H9 (cell line): ENCODE data around the gene TMC1. TPM values are rescaled to one million over a fixed set of nuclear protein-coding genes. Genes with fewer than 3 reads are reported as not detected.

ENCODE experiments used
- DNase-seq: peaks from one replicate; pipeline ENCODE4 v3.0.0-alpha.2; 2017
- H2AFZ ChIP-seq: one replicate; pipeline ENCODE4 v1.6.1; 2013; ENCODE audit warnings: mild to moderate bottlenecking, low read length, control low read depth, moderate library complexity
- H2AK5ac ChIP-seq: 2 replicates; pipeline ENCODE4 v1.6.1; 2013; ENCODE audit warnings: low read length, control low read depth, mixed read lengths; ENCODE audit not compliant: insufficient read length
- H2BK120ac ChIP-seq: one replicate; pipeline ENCODE4 v1.6.1; 2013; ENCODE audit warnings: low read depth, mild to moderate bottlenecking, low read length, control low read depth, inconsistent platforms; ENCODE audit not compliant: poor library complexity, severe bottlenecking
- H2BK12ac ChIP-seq: 2 replicates; pipeline ENCODE4 v1.6.1; 2013; ENCODE audit warnings: low read length, control low read depth, mixed read lengths, low read depth; ENCODE audit not compliant: insufficient read length
- H2BK15ac ChIP-seq: 2 replicates; pipeline ENCODE4 v1.6.1; 2013; ENCODE audit warnings: low read depth, low read length, control low read depth
- H2BK20ac ChIP-seq: one replicate; pipeline ENCODE4 v1.6.1; 2013; ENCODE audit warnings: low read depth, mild to moderate bottlenecking, low read length, control low read depth, inconsistent platforms; ENCODE audit not compliant: poor library complexity, severe bottlenecking
- H2BK5ac ChIP-seq: 2 replicates; pipeline ENCODE4 v1.6.1; 2013; ENCODE audit warnings: low read length, control low read depth, mixed read lengths; ENCODE audit not compliant: insufficient read length
- H3K14ac ChIP-seq: 2 replicates; pipeline ENCODE4 v1.6.1; 2013; ENCODE audit warnings: low read length, control low read depth; ENCODE audit not compliant: insufficient read depth
- H3K18ac ChIP-seq: 2 replicates; pipeline ENCODE4 v1.6.1; 2013; ENCODE audit warnings: low read depth, mild to moderate bottlenecking, mixed read lengths, low read length, control low read depth; ENCODE audit not compliant: insufficient read length
- H3K23ac ChIP-seq: 2 replicates; pipeline ENCODE4 v1.6.1; 2013; ENCODE audit warnings: low read length, control low read depth, mixed read lengths, low read depth; ENCODE audit not compliant: insufficient read length
- H3K23me2 ChIP-seq: 2 replicates; pipeline ENCODE4 v1.6.1; 2013; ENCODE audit warnings: low read depth, mild to moderate bottlenecking, mixed read lengths, low read length, control low read depth; ENCODE audit not compliant: insufficient read length, poor library complexity, severe bottlenecking
- H3K27ac ChIP-seq: 2 replicates; pipeline ENCODE4 v1.5.1; 2013; ENCODE audit warnings: low read length, control low read depth, mixed read lengths, low read depth; ENCODE audit not compliant: insufficient read length
- H3K27me3 ChIP-seq: 2 replicates; pipeline ENCODE4 v1.6.1; 2013; ENCODE audit warnings: low read length, control low read depth, inconsistent platforms; ENCODE audit not compliant: insufficient read depth
- H3K4ac ChIP-seq: 2 replicates; pipeline ENCODE4 v1.6.1; 2013; ENCODE audit warnings: low read depth, mild to moderate bottlenecking, control low read depth, inconsistent platforms, low read length, moderate library complexity
- H3K4me1 ChIP-seq: 2 replicates; pipeline ENCODE4 v1.6.1; 2013; ENCODE audit warnings: low read length, control low read depth, inconsistent platforms; ENCODE audit not compliant: insufficient read depth
- H3K4me2 ChIP-seq: 2 replicates; pipeline ENCODE4 v1.6.1; 2013; ENCODE audit warnings: low read length, control low read depth, mixed read lengths; ENCODE audit not compliant: insufficient read length, insufficient read depth
- H3K56ac ChIP-seq: 2 replicates; pipeline ENCODE4 v1.6.1; 2013; ENCODE audit warnings: low read depth, mild to moderate bottlenecking, mixed read lengths, low read length, control low read depth; ENCODE audit not compliant: insufficient read length
- H3K79me1 ChIP-seq: 2 replicates; pipeline ENCODE4 v1.6.1; 2013; ENCODE audit warnings: low read depth, mild to moderate bottlenecking, moderate library complexity, low read length, control low read depth, inconsistent platforms; ENCODE audit not compliant: insufficient read depth, poor library complexity, severe bottlenecking
- H3K79me2 ChIP-seq: 2 replicates; pipeline ENCODE4 v1.6.1; 2013; ENCODE audit warnings: low read length, control low read depth, inconsistent platforms; ENCODE audit not compliant: insufficient read depth
- H3K9ac ChIP-seq: 2 replicates; pipeline ENCODE4 v1.6.1; 2013; ENCODE audit warnings: low read length, control low read depth, mixed read lengths; ENCODE audit not compliant: insufficient read length; ENCODE audit errors: extremely low read depth
- H3K9me3 ChIP-seq: one replicate; pipeline ENCODE4 v1.6.1; 2013; ENCODE audit warnings: low read depth, low read length, inconsistent platforms; ENCODE audit not compliant: control insufficient read depth
- H3T11ph ChIP-seq: one replicate; pipeline ENCODE4 v1.6.1; 2013; ENCODE audit warnings: mild to moderate bottlenecking, low read length, control low read depth, inconsistent platforms
- H4K20me1 ChIP-seq: one replicate; pipeline ENCODE4 v1.6.1; 2013; ENCODE audit not compliant: control insufficient read depth, insufficient read length, insufficient read depth
- H4K5ac ChIP-seq: 2 replicates; pipeline ENCODE4 v1.6.1; 2013; ENCODE audit warnings: low read depth, mild to moderate bottlenecking, mixed read lengths, low read length, control low read depth; ENCODE audit not compliant: insufficient read length
- H4K8ac ChIP-seq: replicated peaks from 2 replicates; pipeline ENCODE4 v1.6.1; 2013; ENCODE audit warnings: low read length, control low read depth, mixed read lengths, low read depth; ENCODE audit not compliant: insufficient read length
- H4K91ac ChIP-seq: 2 replicates; pipeline ENCODE4 v1.6.1; 2013; ENCODE audit warnings: low read depth, mild to moderate bottlenecking, moderate library complexity, mixed read lengths, low read length, control low read depth; ENCODE audit not compliant: insufficient read length
- H3K27ac Mint-ChIP-seq, 3 experiments: 2 replicates in 2 of 3; 3 replicates in 1 of 3; pipeline ENCODE4 v1.8.0; 2020 to 2021; ENCODE audit warnings: mixed read lengths in 3 of 3, mild to moderate bottlenecking in 1 of 3, moderate library complexity in 1 of 3
- H3K27me3 Mint-ChIP-seq: 2 replicates; pipeline ENCODE4 v1.8.0; 2021; ENCODE audit warnings: low read depth, mild to moderate bottlenecking, moderate library complexity, mixed read lengths
- H3K36me3 Mint-ChIP-seq, 3 experiments: 2 replicates in 2 of 3; 3 replicates in 1 of 3; pipeline ENCODE4 v1.8.0; 2020 to 2021; ENCODE audit warnings: low read depth in 3 of 3, mixed read lengths in 3 of 3; ENCODE audit not compliant: insufficient read depth in 1 of 3
- H3K4me1 Mint-ChIP-seq, 2 experiments: 2 replicates each; pipeline ENCODE4 v1.8.0; 2020; ENCODE audit warnings: mixed read lengths in 2 of 2
- H3K4me3 Mint-ChIP-seq, 2 experiments: 2 replicates in 1 of 2; 3 replicates in 1 of 2; pipeline ENCODE4 v1.8.0; 2020 to 2021; ENCODE audit warnings: mild to moderate bottlenecking in 2 of 2, mixed read lengths in 2 of 2, moderate library complexity in 1 of 2
- H3K9me3 Mint-ChIP-seq, 2 experiments: 2 replicates in 1 of 2; 3 replicates in 1 of 2; pipeline ENCODE4 v1.8.0; 2020; ENCODE audit warnings: mild to moderate bottlenecking in 2 of 2, mixed read lengths in 2 of 2, moderate library complexity in 1 of 2
- WGBS: extraction: QIAGEN DNeasy Blood & Tissue Kit; methylation state at CpG from one replicate; pipeline ENCODE4 v1.1.7; 2013; ENCODE audit warnings: missing lambda C conversion rate, low lambda C conversion rate, mixed read lengths; ENCODE audit not compliant: insufficient read length; ENCODE audit errors: extremely low coverage; 5-methylcytosine and 5-hydroxymethylcytosine counted together
- total RNA-seq: library from RNA; stranded (reverse); gene quantifications from 2 replicates; pipeline ENCODE4 v1.2.1, GENCODE V29; 2021
- TF ChIP-seq, protein P1 (sequence below): fragments of 200-600 bp; sonication (generic); conservative IDR thresholded peaks from 3 replicates; pipeline ENCODE4 v1.8.0; 2021; ENCODE audit warnings: antibody characterized with exemption, mild to moderate bottlenecking

TMC1 gene
- total RNA-seq, 1 experiment from 2014 or later: 2.4 TPM

DNA sequence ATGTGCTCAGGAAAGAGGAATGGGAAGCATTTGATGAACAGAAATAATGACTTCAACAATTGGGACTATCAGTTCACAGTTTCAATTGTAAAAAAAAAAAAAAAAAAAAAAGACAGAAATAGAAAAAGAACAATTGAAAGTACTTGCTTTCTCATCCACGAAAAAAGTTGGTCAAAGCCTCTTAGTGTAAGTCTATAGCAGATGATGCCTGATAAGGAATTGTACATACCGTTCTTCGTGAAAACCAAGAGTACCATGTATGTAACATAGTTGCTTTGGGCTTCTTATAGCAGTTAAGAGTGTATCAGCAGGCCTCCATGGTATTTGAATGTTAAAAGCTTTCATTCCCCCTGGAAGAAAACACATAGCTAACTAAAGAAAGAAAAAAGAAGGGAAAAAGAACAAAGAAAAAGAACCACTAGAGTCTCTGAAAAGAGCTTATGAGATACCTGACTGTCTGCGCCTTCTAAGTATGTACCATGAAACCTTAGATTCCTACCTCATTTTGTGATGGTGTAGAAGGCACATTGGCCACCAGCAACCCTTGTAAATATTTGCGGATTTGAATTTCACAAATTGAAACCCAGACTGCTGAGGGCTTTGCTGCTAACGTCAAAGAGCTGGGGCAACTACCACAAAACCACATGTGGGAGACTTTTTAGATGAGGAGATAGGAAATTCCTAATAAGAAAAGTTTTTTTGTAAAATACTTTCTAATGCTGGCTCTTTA lies 75.2 kb downstream of the TMC1 start:
- H3K23me2 ChIP-seq: no peaks in the 10 kb centered on the region
- no peak overlapping the region for H4K91ac ChIP-seq
- Mint-ChIP-seq H3K27me3 (no peaks in the 10 kb centered on the region), H3K9me3 (no peaks in the 10 kb centered on the region), H3K4me1 (peaks cover 16 to 26% of the 10 kb centered on the region in 2 experiments), H3K36me3 (0 out of 7 replicates have a peak, but pooled peaks cover 0 to 1% (median 0%) of the 10 kb centered on the region in 3 experiments), H3K27ac (peak overlapping the region in 1 of 3 experiments; percentile 15; a peak in 1 of 7 replicates), H3K4me3 (no peak overlapping the region)
- H3K9me3 ChIP-seq: no peaks in the 10 kb centered on the region
- H3K27me3 ChIP-seq: no peaks in the 10 kb centered on the region
- no peak overlapping the region for H3K4me2 ChIP-seq
- H2BK5ac ChIP-seq: no peak overlapping the region
- no peak overlapping the region for H2BK20ac ChIP-seq
- no peak overlapping the region for H3K18ac ChIP-seq
- H3T11ph ChIP-seq: no peak overlapping the region
- no peak overlapping the region for H2BK120ac ChIP-seq
- no peaks in the 10 kb centered on the region for H3K79me2 ChIP-seq
- H2AK5ac ChIP-seq: no peak overlapping the region
- DNase-seq: no peak
- H3K27ac ChIP-seq: no peak overlapping the region
- no peak overlapping the region for H3K56ac ChIP-seq
- H4K8ac ChIP-seq: no peak overlapping the region
- H3K79me1 ChIP-seq: no peaks in the 10 kb centered on the region
- H2AFZ ChIP-seq: no peak overlapping the region
- TF ChIP-seq, protein P1, sequence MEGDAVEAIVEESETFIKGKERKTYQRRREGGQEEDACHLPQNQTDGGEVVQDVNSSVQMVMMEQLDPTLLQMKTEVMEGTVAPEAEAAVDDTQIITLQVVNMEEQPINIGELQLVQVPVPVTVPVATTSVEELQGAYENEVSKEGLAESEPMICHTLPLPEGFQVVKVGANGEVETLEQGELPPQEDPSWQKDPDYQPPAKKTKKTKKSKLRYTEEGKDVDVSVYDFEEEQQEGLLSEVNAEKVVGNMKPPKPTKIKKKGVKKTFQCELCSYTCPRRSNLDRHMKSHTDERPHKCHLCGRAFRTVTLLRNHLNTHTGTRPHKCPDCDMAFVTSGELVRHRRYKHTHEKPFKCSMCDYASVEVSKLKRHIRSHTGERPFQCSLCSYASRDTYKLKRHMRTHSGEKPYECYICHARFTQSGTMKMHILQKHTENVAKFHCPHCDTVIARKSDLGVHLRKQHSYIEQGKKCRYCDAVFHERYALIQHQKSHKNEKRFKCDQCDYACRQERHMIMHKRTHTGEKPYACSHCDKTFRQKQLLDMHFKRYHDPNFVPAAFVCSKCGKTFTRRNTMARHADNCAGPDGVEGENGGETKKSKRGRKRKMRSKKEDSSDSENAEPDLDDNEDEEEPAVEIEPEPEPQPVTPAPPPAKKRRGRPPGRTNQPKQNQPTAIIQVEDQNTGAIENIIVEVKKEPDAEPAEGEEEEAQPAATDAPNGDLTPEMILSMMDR: no peak
- no peak overlapping the region for H3K9ac ChIP-seq
- H3K4me1 ChIP-seq: peaks cover 6% of the 10 kb centered on the region; the same call in 1 of the 2 replicates
- H2BK15ac ChIP-seq: no peak overlapping the region
- H3K4ac ChIP-seq: no peak overlapping the region
- no peak overlapping the region for H2BK12ac ChIP-seq
- H3K23ac ChIP-seq: no peak overlapping the region
- no peak overlapping the region for H4K5ac ChIP-seq
- no CpG with 5 or more reads among the region's 6 CpGs for WGBS
- H3K14ac ChIP-seq: no peak overlapping the region
- no peaks in the 10 kb centered on the region for H4K20me1 ChIP-seq
